NCI-H2196 (cell line): ENCODE measurements around the gene BPIFB6.

Source experiments
- DNase-seq: peaks from one replicate; lab custom pipeline; 2025; ENCODE audit not compliant: unreplicated experiment; lab: John Stamatoyannopoulos, UW

The BPIFB6 gene

GRCh38 chr20:33059741-33060390 lies 28.4 kb downstream of the BPIFB6 start:
- DNase-seq: no peak

- DNase-seq: no peak
These were observed 30.2 kb downstream of the BPIFB6 start for GRCh38 chr20:33061658-33062028.

- no peak for DNase-seq
These were observed 30.8 kb downstream of the BPIFB6 start for GRCh38 chr20:33062105-33062824.

GRCh38 chr20:33062825-33063149 lies 31.3 kb downstream of the BPIFB6 start:
- DNase-seq: no peak

GRCh38 chr20:33063271-33063670 lies 31.8 kb downstream of the BPIFB6 start:
- DNase-seq: no peak

- no peak for DNase-seq
These were observed 33.3 kb downstream of the BPIFB6 start for GRCh38 chr20:33064572-33065287.

- no peak for DNase-seq
These were observed 34.3 kb downstream of the BPIFB6 start for GRCh38 chr20:33065785-33066184.

GRCh38 chr20:33067806-33068205 lies 36.4 kb downstream of the BPIFB6 start:
- no peak for DNase-seq

GRCh38 chr20:33068251-33068939 lies 36.9 kb downstream of the BPIFB6 start:
- DNase-seq: no peak

- DNase-seq: no peak
These were observed 38.2 kb downstream of the BPIFB6 start for GRCh38 chr20:33069673-33070072.

- DNase-seq: no peak
These were observed 38.9 kb downstream of the BPIFB6 start for GRCh38 chr20:33070111-33071053.

GRCh38 chr20:33071198-33071597 lies 39.8 kb downstream of the BPIFB6 start:
- DNase-seq: no peak

GRCh38 chr20:33072362-33072761 lies 40.9 kb downstream of the BPIFB6 start:
- no peak for DNase-seq

- no peak for DNase-seq
These were observed 41.4 kb downstream of the BPIFB6 start for GRCh38 chr20:33072813-33073212.

- DNase-seq: no peak
These were observed 43.2 kb downstream of the BPIFB6 start for GRCh38 chr20:33074675-33075074.

- DNase-seq: no peak
These were observed 43.8 kb downstream of the BPIFB6 start for GRCh38 chr20:33075281-33075680.

GRCh38 chr20:33076662-33077372 lies 45.4 kb downstream of the BPIFB6 start:
- peak; percentile 22 for DNase-seq

GRCh38 chr20:33079259-33079658 lies 47.8 kb downstream of the BPIFB6 start, which contains the start of gene BPIFB4:
BPIFB4 (plus strand) TSS chr20:33079643; CDS start chr20:33081527, 1,884 bp downstream.
- no peak for DNase-seq

- DNase-seq: no peak
These were observed 50.1 kb downstream of the BPIFB6 start for GRCh38 chr20:33081411-33082154.
